Rectal smooth muscle tissue (tissue), 1 donor: ENCODE results near the gene BPIFB2.

Source experiments
- H3K27ac ChIP-seq: one replicate; pipeline ENCODE4 v1.7.0; 2013; ENCODE audit warnings: low read depth, low read length, inconsistent platforms
- H3K27me3 ChIP-seq: one replicate; pipeline ENCODE4 v1.7.0; 2013; ENCODE audit warnings: low read length; ENCODE audit not compliant: control insufficient read depth, insufficient read depth
- H3K36me3 ChIP-seq: one replicate; pipeline ENCODE4 v1.7.0; 2013; ENCODE audit warnings: low read length; ENCODE audit not compliant: control insufficient read depth, insufficient read depth
- H3K4me1 ChIP-seq: one replicate; pipeline ENCODE4 v1.7.0; 2013; ENCODE audit warnings: low read length; ENCODE audit not compliant: control insufficient read depth, insufficient read depth
- H3K4me3 ChIP-seq: one replicate; pipeline ENCODE4 v1.7.0; 2013; ENCODE audit warnings: low read length
- H3K9ac ChIP-seq: one replicate; pipeline ENCODE4 v1.7.0; 2013; ENCODE audit warnings: low read length

The BPIFB2 gene

DNA sequence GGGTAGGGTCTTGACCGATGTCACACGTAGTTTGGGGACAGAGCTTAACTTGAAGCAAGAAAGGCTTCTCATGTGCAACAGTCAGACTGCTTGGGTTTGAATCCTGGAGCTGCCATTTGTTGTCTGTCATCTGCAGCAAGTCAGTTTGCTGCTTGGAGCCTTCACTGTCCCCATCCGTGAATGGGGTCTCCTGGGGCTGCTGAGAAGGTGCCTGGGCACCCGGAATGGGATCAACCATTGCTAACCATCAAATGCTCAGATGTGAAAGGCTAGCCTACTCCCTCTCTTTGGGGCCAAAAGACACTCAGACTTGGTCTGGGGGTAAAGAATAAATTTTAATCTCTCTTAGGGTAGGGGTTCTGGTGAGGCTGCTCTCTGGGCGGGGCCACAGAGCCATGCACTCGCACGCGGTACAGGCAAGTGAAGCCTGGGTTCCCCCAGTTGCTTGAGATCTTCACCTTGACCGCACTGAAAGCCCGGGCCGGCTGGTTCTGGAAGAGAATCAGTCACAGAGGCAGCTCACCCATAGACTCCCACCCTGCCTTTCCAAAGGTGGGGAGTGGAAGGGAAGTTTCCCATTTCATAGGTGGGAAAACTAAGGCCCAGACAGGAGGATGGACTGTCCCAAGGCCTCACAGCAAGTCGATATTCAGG lies 23.9 kb upstream of the BPIFB2 start:
- Histone ChIP-seq H3K27me3 (no peaks in the 10 kb centered on the region), H3K9ac (no peak overlapping the region), H3K27ac (no peak overlapping the region)

DNA sequence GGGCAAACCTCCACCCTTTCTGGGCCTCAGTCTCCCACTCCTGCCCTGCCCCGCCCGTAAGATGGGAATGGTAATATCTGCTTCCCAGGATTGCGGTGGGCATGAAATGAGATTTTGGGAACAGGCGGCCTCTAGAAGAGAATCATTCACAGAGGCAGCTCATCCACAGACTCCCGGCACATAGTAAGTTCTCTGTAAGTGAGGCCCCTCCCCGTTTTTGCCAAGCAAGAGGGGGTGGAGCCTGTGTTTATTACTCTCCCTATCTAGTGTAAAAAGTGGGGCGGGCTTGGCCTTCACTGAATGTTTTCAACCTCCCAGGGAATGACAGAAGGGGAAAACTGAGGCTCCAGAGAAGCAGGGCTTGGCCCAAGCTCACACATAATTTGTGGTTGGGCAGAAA lies 23.3 kb upstream of the BPIFB2 start:
- Histone ChIP-seq H3K27me3 (no peaks in the 10 kb centered on the region), H3K36me3 (no peaks in the 10 kb centered on the region), H3K27ac (no peak overlapping the region), H3K9ac (no peak overlapping the region), H3K4me3 (no peak overlapping the region), H3K4me1 (no peaks in the 10 kb centered on the region)

More for the DNA sequence above, 23.9 kb upstream of the BPIFB2 start:
- Histone ChIP-seq H3K4me1 (no peaks in the 10 kb centered on the region), H3K36me3 (no peaks in the 10 kb centered on the region), H3K4me3 (no peak overlapping the region)

DNA sequence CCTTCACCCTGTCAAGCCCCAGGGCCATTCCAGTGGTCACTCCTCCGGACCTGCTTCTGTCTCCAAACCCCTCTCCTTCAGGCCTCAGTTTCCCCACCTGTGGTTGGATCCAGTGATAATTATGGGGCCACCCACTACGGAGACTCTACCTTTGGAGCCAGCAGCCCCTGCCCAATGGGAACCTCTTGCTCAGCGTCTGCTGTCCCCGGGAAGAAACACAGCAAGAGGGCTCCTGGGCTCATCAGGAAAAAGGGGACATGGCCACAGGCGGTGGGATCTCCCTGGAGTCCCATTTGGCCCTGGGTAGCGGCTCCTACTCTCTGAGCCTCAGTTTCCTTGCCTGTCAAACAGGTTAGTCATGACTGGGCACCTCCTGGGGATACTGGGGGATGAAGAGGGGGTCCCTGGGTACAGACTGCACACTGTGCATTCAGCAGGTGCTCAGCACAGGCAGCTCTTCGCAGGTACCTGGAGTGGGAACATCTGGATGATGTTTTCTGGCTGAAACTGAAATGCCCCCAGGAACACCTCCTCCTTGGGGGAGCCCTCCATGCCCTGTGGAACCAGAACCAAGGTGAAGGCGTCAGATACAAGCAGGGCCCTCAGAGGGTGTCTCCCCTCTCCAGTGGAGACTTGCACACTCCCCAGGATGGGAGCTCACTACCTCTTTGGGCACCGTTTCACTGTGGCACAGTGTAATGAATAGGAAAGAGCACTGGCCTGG lies 22.7 kb upstream of the BPIFB2 start:
- H3K9ac ChIP-seq = no peak overlapping the region
- H3K27me3 ChIP-seq = no peaks in the 10 kb centered on the region
- H3K27ac ChIP-seq = no peak overlapping the region
- H3K4me3 ChIP-seq = no peak overlapping the region
- no peaks in the 10 kb centered on the region for H3K4me1 ChIP-seq
- H3K36me3 ChIP-seq = no peaks in the 10 kb centered on the region

DNA sequence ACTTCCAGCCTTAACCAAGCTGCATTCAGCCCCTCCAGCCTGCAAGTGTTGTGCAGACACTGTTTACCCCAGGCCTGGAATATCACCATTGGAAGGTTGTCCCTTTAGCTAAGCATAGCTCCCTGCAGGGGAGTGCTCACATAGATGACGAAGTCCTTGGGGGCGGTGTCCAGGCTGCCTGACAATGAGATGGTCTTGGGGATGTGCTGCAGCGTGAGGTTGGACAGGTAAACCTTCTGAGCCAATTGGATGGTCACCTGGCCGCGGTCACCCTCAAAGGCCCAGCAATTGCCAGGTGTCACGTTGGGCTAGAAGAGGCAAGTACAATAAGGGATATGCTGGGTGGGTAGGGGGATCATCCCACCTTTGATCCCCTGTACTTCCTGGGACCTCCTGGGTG lies 21.9 kb upstream of the BPIFB2 start:
- Histone ChIP-seq H3K27me3 (no peaks in the 10 kb centered on the region), H3K4me3 (no peak overlapping the region), H3K4me1 (no peaks in the 10 kb centered on the region), H3K27ac (no peak overlapping the region), H3K9ac (no peak overlapping the region), H3K36me3 (no peaks in the 10 kb centered on the region)

DNA sequence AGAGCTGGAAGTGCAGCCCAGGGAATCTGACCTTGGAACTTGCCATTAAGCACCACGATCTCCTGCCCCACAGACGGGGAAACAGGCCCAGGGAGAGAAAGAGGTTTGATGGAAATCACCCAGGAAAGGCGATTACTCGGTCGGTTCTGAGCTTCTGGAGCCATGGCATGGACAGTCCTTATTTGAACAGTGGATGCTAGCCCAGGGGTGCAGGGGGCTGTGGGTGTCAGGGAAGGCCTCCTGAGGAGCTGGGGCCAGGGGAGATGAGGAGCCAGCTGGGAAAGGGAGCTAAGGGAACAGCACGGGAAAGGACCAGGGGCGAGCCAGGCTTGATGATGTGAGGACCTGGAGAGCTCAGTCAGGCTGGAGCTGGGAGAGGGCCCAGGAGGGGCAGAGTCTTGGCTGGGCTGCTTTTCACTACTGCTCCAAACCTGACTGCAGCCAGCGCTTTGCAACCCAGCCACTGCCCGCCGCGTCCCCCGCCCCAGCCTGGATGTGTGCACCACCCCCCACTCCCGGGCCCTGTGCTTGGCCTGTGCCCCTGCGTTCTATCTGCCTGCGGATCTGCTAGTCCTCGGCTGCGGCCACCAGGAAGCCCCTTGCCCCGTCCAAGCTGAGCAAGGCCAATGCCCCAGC lies 21.1 kb upstream of the BPIFB2 start:
- H3K27ac ChIP-seq = no peak overlapping the region
- H3K4me3 ChIP-seq = no peak overlapping the region
- no peaks in the 10 kb centered on the region for H3K36me3 ChIP-seq
- H3K4me1 ChIP-seq = no peaks in the 10 kb centered on the region
- H3K27me3 ChIP-seq = no peaks in the 10 kb centered on the region
- H3K9ac ChIP-seq = no peak overlapping the region

DNA sequence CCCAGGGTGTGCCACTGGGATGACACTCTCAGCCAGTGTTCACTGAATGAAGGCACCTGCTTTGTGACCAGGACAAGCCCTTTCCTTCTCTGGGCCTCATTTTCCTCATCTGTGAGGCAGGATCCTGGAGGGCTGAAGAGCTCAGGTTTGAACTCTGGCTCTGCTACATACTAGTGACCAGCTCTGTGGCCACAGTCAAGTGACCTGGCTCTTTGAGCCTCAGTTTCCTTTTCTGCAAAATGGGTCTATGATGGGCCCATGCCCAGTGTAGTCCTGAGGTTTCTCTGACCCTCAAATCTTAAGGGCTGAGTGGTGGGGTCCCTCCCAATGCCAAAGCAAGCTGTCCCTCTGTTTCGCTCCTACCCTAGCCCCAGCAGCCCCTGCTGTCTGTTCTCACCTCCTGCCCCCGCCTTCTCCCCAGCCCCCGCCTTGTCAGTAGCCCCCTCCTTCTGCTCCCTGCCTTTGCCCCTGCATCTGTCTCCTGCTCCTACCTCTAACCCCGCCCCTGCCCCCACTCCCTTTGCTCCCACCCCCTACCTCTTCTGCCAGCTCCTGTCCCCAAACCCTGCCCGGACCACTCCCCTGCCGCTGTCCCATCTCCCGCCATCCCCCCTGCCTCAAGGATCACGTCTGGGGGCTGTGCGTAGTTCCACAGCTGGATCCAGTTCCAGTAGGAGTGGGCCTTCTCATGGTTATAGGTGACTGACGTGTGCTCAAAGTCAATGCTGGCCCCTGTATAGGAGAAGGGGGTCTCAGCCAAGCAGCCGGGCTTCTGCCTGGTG lies 20.3 kb upstream of the BPIFB2 start:
- Histone ChIP-seq H3K9ac (no peak overlapping the region), H3K4me1 (no peaks in the 10 kb centered on the region), H3K27ac (no peak overlapping the region), H3K27me3 (no peaks in the 10 kb centered on the region), H3K36me3 (no peaks in the 10 kb centered on the region), H3K4me3 (no peak overlapping the region)

DNA sequence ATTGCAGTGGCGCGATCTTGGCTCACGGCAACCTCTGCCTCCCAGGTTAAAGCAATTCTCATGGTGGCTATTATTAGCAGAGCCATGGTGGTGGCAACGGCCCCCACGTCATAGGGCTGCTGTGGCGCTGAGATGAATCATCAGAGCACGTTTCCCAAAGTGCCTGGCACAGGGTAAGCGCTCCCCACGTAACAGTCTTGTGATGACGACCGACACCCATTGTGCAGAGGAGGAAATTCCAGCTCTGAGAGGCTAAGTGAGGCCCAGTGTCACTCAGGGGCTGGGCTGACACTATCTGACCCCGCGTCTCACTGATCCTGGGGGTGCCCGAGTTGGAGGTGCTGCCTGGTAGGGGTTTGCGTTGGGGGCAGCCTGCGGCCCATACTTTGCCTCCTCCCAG lies 19.5 kb upstream of the BPIFB2 start:
- Histone ChIP-seq H3K4me1 (no peaks in the 10 kb centered on the region), H3K9ac (no peak overlapping the region), H3K36me3 (no peaks in the 10 kb centered on the region), H3K4me3 (no peak overlapping the region), H3K27me3 (no peaks in the 10 kb centered on the region), H3K27ac (no peak overlapping the region)

DNA sequence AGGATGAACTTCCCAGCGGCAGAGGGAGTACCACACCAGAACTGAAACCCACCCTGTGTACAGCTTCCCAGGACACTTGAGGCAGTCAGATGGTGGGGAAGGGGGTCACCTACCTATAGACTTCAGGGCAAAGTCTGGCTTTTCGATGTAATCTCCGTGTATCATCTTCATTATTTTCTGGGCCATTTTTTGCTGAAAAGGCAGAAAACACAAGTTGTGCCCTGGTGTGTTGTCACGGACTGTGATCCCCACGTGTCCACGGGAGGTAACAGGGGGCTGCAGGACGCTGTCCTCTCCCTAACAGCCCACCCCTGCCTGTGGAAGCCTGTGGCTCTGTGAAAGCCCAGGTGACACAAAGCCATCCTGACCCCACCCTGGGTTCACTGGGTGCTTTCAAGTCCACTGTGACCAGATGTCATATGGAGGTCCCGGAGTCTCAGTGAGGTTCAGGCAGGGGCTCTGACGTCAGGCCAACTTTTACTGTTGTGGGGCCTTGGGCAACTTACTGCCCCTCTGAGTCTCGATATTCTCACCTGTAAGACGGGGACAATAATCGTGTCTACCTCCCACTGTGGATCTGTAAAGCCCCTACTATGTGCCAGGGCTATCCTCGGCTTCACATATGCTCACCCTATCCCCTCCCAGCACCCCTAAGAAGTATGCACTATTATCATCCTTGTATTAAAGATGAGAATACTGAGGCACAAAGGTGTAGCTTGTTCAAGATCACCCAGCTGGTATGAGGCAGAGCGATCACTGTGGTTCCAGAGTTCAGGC lies 17.8 kb upstream of the BPIFB2 start:
- Histone ChIP-seq H3K27ac (no peak overlapping the region), H3K36me3 (no peaks in the 10 kb centered on the region), H3K4me1 (no peaks in the 10 kb centered on the region), H3K9ac (no peak overlapping the region), H3K27me3 (no peaks in the 10 kb centered on the region), H3K4me3 (no peak overlapping the region)

DNA sequence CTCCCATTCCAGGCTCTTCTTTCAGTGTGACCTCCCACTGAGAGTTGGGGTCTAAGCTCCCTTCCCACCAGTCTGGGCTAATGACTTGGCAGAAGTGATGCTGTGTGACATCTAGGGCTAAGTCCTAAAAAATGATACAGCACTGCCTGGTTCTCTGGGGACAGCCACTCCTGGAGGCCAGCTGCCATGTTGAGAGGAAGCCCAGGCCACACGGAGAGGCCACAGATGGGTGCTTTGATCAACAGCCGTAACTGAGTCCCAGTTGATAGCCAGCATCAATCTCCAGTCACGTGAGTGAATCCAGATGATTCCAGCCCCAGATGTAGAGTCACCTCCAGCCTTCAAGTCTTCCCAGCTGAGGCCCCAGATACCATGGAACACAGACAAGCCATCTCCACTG lies 17.1 kb upstream of the BPIFB2 start:
- no peaks in the 10 kb centered on the region for H3K4me1 ChIP-seq
- H3K27ac ChIP-seq = no peak overlapping the region
- no peak overlapping the region for H3K9ac ChIP-seq
- H3K36me3 ChIP-seq = no peaks in the 10 kb centered on the region
- H3K27me3 ChIP-seq = no peaks in the 10 kb centered on the region
- H3K4me3 ChIP-seq = no peak overlapping the region

DNA sequence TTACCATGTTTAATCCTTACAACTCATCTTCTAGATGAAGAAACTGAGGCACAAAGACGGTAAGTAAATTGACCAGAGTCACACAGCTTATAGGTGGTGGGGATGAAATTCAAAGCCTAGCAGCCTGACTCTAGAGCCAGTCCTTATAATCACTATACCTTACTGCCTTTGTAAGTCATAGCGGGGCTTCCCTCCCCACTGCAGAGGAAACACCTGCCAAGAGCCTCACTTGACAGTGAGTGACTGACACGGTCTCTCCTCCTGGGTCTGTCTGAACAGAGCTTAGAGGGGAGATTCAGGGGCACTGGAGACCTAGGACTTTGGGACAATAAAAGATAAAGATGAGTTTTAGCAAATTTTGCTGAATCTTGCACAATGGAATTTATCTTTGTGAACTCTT lies 16.1 kb upstream of the BPIFB2 start:
- Histone ChIP-seq H3K27ac (no peak overlapping the region), H3K36me3 (no peaks in the 10 kb centered on the region), H3K4me1 (no peaks in the 10 kb centered on the region), H3K9ac (no peak overlapping the region), H3K27me3 (no peaks in the 10 kb centered on the region), H3K4me3 (no peak overlapping the region)

DNA sequence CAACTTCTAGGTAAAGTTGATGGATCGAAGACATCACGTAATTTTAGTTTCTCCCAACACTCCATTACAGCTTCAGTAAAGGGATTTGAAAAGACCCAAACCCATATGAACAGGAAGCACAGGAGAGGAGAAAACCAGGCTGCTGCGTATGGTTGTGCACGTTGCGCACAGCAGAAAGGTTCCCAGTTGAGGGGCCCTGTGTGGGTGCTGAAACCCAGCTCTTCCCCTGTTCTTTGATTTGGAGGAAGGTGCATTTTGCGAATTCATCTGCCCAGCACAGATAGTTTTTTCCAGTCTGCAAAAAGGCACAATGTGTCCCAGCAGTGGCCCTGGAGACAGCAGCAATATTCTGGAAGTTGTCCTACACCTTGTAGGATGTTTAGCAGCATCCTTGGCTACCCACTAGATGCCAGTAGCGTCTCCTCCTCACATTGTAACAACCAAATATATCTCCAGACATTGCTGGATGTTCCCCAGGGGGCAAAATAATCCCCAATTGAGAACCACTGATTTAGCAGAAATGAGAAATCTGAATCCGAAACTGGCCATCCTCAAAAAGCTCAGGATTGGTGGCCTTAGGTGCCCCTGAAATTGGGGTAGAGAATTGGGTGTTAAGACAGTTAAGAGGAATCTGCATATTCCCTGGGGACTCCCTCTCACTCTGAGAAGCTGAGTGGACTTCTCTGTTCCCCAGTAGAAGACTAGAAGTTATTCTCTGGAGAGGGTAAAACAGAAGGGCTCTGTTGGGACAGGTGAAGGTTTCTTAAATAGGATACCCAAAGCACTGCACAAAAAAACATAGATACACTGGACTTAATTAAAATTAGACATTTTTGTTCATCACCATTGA lies 15.5 kb upstream of the BPIFB2 start:
- no peak overlapping the region for H3K27ac ChIP-seq
- H3K4me1 ChIP-seq = no peaks in the 10 kb centered on the region

More for the DNA sequence above, 15.5 kb upstream of the BPIFB2 start:
- Histone ChIP-seq H3K36me3 (no peaks in the 10 kb centered on the region), H3K9ac (no peak overlapping the region), H3K4me3 (no peak overlapping the region), H3K27me3 (no peaks in the 10 kb centered on the region)
